ENCODE data around the gene COX14.
A peak's percentile ranks its signal among the peaks of the same experiment; 100 is the strongest.

Gene COX14

GRCh38 chr12:50086148-50086547 lies 25.9 kb upstream of the COX14 start:
- FAIRE-seq (no peak), DNase-seq (ENCODE audit: insufficient read length) (no peak)
- no peak for TF ChIP-seq TAF1 (IDR thresholded peaks at IDR 0.05; ENCODE audit: borderline replicate concordance, low read depth, low read length)
- TF ChIP-seq POLR2AphosphoS5 (IDR thresholded peaks at IDR 0.05; ENCODE audit: low read depth, low read length), result no peak
- no peak for TF ChIP-seq POLR2A (IDR thresholded peaks at IDR 0.05; ENCODE audit: low read depth, low read length)

GRCh38 chr12:50087151-50087550 lies 24.9 kb upstream of the COX14 start:
- TF ChIP-seq POLR2AphosphoS5 (IDR thresholded peaks at IDR 0.05; ENCODE audit: low read depth, low read length) (no peak), TAF1 (IDR thresholded peaks at IDR 0.05; ENCODE audit: borderline replicate concordance, low read depth, low read length) (no peak), POLR2A (IDR thresholded peaks at IDR 0.05; ENCODE audit: low read depth, low read length) (no peak)
- DNase-seq (ENCODE audit: insufficient read length) (no peak), FAIRE-seq (no peak)

GRCh38 chr12:50087995-50088394 lies 24.0 kb upstream of the COX14 start:
- FAIRE-seq (no peak), DNase-seq (ENCODE audit: insufficient read length) (no peak)
- TF ChIP-seq POLR2A (IDR thresholded peaks at IDR 0.05; ENCODE audit: low read depth, low read length) (no peak), POLR2AphosphoS5 (IDR thresholded peaks at IDR 0.05; ENCODE audit: low read depth, low read length) (no peak), TAF1 (IDR thresholded peaks at IDR 0.05; ENCODE audit: borderline replicate concordance, low read depth, low read length) (no peak)

- FAIRE-seq (no peak), DNase-seq (ENCODE audit: insufficient read length) (no peak)
- TF ChIP-seq POLR2AphosphoS5 (IDR thresholded peaks at IDR 0.05; ENCODE audit: low read depth, low read length) (no peak), TAF1 (IDR thresholded peaks at IDR 0.05; ENCODE audit: borderline replicate concordance, low read depth, low read length) (no peak), POLR2A (IDR thresholded peaks at IDR 0.05; ENCODE audit: low read depth, low read length) (no peak)
Measured at GRCh38 chr12:50088577-50089335, 23.3 kb upstream of the COX14 start.

- no peak for TF ChIP-seq TAF1 (IDR thresholded peaks at IDR 0.05; ENCODE audit: borderline replicate concordance, low read depth, low read length)
- no peak for TF ChIP-seq POLR2A (IDR thresholded peaks at IDR 0.05; ENCODE audit: low read depth, low read length)
- no peak for TF ChIP-seq POLR2AphosphoS5 (IDR thresholded peaks at IDR 0.05; ENCODE audit: low read depth, low read length)
- no peak for FAIRE-seq
- DNase-seq (ENCODE audit: insufficient read length), result no peak
Measured at GRCh38 chr12:50089730-50090129, 22.3 kb upstream of the COX14 start.

GRCh38 chr12:50090391-50090790 lies 21.6 kb upstream of the COX14 start:
- TF ChIP-seq POLR2AphosphoS5 (IDR thresholded peaks at IDR 0.05; ENCODE audit: low read depth, low read length), result no peak
- TF ChIP-seq TAF1 (IDR thresholded peaks at IDR 0.05; ENCODE audit: borderline replicate concordance, low read depth, low read length), result no peak
- TF ChIP-seq POLR2A (IDR thresholded peaks at IDR 0.05; ENCODE audit: low read depth, low read length), result no peak
- DNase-seq (ENCODE audit: insufficient read length) (no peak), FAIRE-seq (no peak)

- DNase-seq (ENCODE audit: insufficient read length) (no peak), FAIRE-seq (no peak)
- TF ChIP-seq POLR2AphosphoS5 (IDR thresholded peaks at IDR 0.05; ENCODE audit: low read depth, low read length), result no peak
- no peak for TF ChIP-seq POLR2A (IDR thresholded peaks at IDR 0.05; ENCODE audit: low read depth, low read length)
- no peak for TF ChIP-seq TAF1 (IDR thresholded peaks at IDR 0.05; ENCODE audit: borderline replicate concordance, low read depth, low read length)
Measured at GRCh38 chr12:50097952-50098351, 14.1 kb upstream of the COX14 start.

- no peak; the same call in 1 of the 2 replicates for TF ChIP-seq POLR2A (IDR thresholded peaks at IDR 0.05; ENCODE audit: low read depth, low read length)
- no peak for TF ChIP-seq POLR2AphosphoS5 (IDR thresholded peaks at IDR 0.05; ENCODE audit: low read depth, low read length)
- TF ChIP-seq TAF1 (IDR thresholded peaks at IDR 0.05; ENCODE audit: borderline replicate concordance, low read depth, low read length), result no peak
- no peak for FAIRE-seq
- no peak for DNase-seq (ENCODE audit: insufficient read length)
Measured at GRCh38 chr12:50099302-50100008, 12.6 kb upstream of the COX14 start.

- TF ChIP-seq TAF1 (IDR thresholded peaks at IDR 0.05; ENCODE audit: borderline replicate concordance, low read depth, low read length) (no peak), POLR2AphosphoS5 (IDR thresholded peaks at IDR 0.05; ENCODE audit: low read depth, low read length) (0 out of 2 replicates have a peak, but pooled peaks have one; percentile 29)
- DNase-seq (ENCODE audit: insufficient read length), result no peak
- no peak for FAIRE-seq
Measured at GRCh38 chr12:50100561-50100960, 11.5 kb upstream of the COX14 start.

GRCh38 chr12:50101663-50102062 lies 10.4 kb upstream of the COX14 start:
- no peak for FAIRE-seq

GRCh38 chr12:50102131-50102531 lies 9.9 kb upstream of the COX14 start:
- no peak for FAIRE-seq

More at GRCh38 chr12:50101663-50102062, 10.4 kb upstream of the COX14 start:
- no peak for DNase-seq (ENCODE audit: insufficient read length)
- TF ChIP-seq TAF1 (IDR thresholded peaks at IDR 0.05; ENCODE audit: borderline replicate concordance, low read depth, low read length), result no peak
- TF ChIP-seq POLR2A (IDR thresholded peaks at IDR 0.05; ENCODE audit: low read depth, low read length), result no peak
- no peak for TF ChIP-seq POLR2AphosphoS5 (IDR thresholded peaks at IDR 0.05; ENCODE audit: low read depth, low read length)

More at GRCh38 chr12:50102131-50102531, 9.9 kb upstream of the COX14 start:
- no peak for TF ChIP-seq POLR2AphosphoS5 (IDR thresholded peaks at IDR 0.05; ENCODE audit: low read depth, low read length)
- no peak for TF ChIP-seq TAF1 (IDR thresholded peaks at IDR 0.05; ENCODE audit: borderline replicate concordance, low read depth, low read length)
- no peak for TF ChIP-seq POLR2A (IDR thresholded peaks at IDR 0.05; ENCODE audit: low read depth, low read length)
- DNase-seq (ENCODE audit: insufficient read length), result no peak
